GM18861 (cell line): ENCODE results near the gene KDR.

Experiments
- ATAC-seq: cut with Tn5 transposase; IDR thresholded peaks from one replicate; pipeline ENCODE4 v1.9.1; 2021; ENCODE audit not compliant: unreplicated experiment

KDR gene

DNA sequence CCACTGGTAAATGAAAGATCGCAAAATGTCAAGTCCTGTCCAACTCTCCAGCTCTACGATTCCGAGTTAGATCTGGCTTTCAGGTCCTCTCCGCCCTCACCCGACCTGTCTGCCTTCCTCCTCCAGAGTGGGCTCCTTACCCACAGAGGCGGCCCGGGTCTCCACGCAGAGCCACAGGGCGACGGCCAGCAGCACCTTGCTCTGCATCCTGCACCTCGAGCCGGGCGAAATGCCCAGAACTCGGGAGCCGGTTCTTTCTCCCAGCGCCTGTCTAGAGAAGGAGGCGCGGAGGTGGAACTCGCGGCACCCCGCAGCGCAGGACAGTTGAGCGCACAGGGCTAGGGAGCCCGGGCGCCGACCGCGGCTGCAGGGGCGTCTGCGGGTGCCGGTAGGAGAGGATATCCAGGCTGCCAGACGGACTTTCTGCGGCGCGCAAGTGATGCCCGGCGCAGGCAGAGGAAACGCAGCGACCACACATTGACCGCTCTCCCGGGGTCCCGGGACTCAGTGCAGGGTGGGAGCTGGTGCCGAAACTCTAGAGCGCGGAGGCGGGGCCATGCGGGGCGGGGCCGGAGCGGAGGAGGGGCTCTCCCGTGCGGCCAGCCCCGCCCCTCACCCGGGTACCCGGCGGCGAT lies at the start of gene KDR:
TSS of gene KDR (minus strand) at position 509 of the 635 bp plus-strand sequence. CDS start at position 207, 302 bp downstream.
- no peak for ATAC-seq

DNA sequence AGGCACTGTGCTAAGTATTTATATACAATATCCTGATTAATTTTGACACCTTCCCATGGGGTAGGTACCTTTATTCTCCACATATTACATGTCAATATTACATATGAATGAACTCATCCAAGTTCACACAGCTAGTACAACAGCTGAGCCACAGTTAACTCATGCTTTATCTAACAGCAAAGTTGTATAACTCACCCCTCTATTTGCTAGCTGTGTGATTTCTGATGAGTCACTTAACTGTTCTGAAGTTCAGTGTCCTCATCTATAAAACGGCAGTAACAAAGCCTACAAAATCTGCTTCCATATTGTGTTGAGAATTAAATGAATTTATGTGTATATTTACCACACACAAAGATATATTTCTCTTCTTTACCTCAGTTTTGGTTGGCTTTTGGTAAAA lies 48.2 kb upstream of the KDR start:
- ATAC-seq: no peak

DNA sequence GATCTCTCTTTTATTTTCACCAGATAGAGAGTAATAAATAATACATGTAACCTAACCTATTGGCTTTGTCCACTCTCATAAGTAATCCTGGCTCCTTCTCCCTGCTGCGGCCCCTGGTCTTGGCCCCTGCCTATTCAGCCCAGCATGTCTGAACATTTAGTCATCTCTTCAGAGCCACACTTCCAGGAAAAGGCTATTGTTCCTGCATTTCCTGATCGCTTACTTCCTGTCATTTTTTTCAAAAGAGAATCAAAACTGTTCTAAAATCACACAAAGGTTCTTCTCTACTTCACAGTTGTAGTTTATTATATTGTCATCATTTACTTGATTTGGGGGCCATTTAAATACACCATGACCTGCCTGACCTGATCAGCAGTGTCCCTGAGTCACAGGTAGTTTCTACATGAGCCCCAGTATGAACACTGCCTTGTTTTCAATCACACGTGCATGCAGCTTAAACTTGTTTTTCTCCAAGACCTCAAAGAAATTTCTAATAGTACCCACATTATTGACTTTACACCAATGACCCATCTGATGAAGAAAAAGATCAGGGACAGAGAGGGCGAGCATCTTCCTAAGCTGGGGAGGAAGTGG lies 47.4 kb upstream of the KDR start:
- ATAC-seq: no peak

DNA sequence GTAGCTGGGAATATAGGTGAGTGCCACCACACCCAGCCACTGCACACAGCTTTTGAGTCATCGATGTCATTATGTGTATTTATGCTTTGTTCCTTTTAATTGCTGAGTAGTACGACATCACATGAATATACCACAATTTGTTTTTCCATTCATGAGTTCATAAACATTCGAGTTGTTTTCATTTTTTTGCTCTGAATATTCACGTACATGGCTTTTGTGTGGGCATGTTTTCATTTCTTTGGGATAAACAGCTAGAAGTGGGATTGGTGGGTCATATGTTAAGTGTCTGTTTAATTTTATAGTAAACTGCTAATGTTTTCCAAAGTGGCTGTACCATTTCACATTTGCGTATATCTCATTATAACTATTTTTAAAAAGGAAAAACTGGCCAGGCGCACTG lies 45.1 kb upstream of the KDR start:
- ATAC-seq: no peak

DNA sequence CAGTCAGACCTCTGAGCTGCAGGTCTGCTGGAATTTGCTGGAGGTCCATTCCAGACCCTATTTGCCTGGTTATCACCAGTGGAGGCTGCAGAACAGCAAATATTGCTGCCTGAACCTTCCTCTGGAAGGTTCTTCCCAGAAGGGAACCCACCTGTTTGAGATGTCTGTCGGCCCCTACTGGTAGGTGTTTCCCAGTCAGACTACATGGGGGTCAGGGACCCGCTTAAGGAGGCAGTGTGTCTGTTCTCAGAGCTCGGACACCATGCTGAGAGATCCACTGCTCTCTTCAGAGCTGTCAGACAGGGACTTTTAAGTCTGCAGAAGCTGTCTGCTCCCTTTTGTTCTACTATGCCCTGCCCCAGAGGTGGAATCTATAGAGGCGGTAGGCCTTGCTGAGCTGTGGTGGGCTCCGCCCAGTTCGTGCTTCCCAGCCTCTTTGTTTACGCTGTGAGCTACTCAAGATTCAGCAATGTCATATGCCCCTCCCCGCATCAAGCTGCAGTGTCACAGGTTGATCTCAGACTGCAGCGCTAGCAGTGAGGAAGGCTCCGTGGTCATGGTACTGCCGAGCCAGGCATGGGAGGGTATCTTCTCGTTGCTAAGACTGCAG lies 44.1 kb upstream of the KDR start:
- ATAC-seq: no peak

DNA sequence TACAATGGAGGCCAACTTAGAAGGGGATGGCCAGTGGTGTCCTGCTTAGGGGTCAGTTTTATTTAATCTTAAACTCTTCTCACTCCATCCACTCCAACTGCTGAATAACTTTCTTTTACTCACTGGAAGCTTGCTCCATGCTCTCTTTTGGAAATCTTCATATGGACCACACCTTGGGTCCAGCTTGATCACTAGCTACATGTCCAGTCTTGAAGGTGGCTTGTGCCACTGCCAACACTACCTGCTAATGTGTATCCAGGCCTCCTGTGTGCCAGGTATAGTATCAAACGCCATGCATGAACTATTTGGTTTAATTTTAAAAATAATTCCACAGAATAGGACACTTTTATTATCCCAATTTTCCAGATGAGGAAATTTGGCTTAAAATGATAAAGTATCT lies 37.0 kb upstream of the KDR start:
- no peak for ATAC-seq

DNA sequence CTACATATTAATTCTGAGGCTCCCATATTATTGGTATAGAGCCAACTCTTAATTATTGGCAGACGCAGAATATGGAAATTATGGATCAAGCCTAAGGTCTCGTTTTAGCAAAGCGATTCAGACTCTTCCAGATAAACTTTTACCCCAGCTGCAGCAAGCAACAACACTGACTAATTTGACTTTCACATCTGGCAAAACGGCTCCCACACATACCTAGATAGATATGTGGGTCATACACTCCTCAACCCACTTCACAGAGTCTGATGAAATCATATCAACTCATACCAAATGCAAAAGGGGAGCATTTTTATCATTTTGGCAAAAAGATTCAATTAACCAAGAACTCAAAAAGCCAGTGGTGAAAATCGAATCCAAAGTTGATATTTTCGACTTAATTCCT lies 36.3 kb upstream of the KDR start:
- no peak for ATAC-seq

DNA sequence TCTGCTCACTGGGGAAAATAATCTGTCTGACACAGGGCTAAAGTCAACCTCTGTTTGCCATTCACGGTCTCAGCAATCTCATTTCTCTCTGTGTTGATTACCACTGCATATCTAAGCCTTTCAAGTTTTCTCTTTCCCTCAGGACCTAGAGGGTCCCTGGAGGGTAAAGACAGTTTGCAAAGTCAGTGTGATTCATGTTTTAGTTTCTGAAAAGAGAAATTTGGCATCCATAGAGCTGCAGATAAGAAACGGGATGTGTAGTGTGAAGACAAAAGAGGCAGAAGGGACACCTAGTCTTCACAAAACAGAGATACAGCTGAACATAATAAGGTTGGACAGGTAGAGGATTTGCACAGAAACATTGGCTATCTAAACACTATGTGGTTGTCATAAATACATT lies 34.5 kb upstream of the KDR start:
- no peak for ATAC-seq

DNA sequence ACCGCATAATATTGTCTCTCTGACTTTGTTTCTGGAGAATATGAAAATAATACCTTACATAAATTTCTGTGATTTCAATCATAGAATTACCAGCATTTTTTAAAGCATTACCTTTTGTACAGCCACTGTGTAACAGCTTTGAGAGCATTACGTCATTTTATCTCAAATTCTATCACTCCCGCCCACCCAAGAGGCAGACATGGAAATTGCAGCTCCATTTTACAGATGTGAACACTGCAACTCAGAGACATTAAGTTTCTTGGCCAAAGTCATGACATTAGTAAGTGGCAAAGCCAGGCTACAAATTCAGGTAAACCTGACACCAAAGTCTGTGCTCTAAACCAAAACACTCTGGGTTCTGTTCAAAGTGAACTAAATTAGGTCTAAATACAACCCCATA lies 33.6 kb upstream of the KDR start:
- no peak for ATAC-seq

DNA sequence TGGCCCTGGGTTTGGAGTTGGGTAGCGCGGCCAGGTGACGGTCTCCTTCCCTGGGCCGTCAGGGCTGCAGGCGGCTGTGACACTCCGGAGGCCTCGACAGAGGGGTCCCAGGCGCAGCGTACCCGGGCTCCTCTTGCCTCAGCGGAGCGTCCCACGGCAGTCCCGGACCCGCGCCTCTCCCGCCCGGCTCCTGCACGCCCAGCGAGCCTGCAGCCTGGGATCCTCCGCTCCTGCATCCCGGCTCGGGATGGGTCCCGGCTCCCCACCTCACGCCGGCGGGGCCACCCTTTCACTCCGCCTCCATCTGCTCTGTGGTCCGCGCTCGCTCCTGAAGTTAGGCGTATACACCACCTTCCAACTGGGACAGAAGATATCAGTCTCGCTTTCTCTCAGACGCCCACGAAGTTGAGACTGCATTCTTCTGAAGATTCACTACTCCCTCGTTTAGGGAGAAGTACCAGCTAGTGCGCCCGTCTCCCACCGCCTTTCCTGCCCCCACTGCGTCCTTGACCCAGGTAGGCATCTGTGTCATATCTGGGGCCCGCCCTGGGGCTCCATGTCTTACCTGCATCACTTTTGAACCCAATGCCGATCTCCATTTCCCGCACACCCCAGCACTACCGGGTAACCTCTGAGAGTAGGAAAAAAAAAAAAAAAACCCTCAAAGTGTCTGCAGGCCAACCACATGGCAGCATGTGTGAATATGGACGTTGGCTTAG lies 32.3 kb upstream of the KDR start:
- ATAC-seq: no peak

DNA sequence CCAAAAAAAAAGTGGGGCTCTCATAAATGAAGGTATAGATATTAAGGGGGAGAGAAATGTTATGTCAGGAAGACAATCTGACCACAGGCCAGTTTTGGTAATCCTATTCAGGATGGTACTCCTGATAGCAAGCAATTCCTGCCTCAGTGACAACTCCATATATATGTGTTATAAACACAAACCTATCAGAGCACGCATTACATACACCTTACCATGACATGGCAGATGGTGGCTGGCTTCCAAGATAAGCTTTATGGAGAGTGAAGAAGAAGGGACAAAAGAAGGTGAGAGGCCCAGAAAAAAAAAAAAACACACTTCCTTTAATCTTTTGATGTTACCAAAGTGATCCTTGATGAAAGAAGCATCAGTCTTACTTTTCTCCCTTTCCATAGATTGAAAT lies 29.5 kb upstream of the KDR start:
- ATAC-seq: no peak

DNA sequence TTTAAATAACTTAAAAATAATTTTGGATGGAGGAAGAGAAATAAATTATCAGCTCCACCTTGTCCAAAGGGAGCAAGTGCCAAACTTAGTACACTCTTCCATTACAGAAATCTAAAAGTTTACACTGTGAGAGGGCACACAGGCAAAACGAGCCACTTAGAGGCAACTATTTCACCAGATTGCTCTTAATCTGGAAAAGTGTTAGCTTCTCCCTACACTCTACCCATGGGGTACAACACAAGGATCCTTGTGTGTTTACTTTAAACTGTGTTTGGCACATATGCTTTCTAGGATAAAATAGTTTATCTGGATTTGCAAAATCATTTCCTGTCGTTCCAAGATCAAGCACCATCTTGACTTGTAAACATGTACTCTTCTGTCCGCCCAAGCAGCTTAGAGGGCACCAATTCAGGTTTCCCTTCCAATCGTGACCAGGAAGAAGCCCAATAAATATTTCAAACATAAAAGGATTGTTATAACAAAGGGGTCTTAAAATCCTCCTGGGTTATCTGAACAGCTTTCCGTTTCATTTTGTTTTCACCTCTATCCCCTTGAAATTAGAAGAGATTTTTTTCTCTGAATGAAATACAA lies 29.0 kb upstream of the KDR start:
- ATAC-seq: no peak

DNA sequence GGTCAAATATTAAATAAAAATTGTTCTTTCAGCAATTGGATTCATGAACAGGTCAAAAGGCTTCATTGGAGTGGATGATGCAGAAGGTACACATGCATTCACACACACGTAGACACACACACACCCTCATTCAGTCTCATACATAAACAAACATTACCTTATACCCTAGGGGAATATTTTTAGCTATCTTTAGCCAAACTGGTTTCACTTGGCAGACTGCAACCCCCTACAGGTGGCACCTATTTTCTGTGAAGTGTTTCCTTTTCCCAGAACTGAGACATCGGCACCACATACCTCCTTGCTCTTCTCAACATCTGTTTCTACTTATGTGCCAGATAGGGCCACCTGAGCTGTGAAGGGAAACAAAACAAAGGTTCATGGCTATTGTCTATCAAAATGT lies 18.5 kb upstream of the KDR start:
- no peak for ATAC-seq

DNA sequence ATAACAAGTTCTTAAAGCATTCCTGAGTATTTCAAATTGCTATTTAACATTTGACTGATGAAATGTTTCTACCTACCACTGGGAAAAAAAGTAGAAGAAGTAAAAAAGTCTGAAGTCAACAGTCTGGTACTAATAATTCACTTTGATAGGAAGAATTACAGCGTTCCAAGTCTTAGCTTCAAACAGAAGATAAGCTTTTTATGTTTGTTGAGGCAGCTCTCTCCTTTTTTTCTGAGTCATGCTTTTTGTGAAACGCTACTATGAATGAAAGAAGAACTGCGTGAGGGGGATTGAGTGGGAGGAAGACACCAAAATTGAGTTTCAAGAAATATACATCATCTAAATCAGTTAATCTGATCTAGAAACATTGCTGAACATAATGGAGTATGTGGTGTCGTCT lies 13.0 kb upstream of the KDR start:
- ATAC-seq: no peak

DNA sequence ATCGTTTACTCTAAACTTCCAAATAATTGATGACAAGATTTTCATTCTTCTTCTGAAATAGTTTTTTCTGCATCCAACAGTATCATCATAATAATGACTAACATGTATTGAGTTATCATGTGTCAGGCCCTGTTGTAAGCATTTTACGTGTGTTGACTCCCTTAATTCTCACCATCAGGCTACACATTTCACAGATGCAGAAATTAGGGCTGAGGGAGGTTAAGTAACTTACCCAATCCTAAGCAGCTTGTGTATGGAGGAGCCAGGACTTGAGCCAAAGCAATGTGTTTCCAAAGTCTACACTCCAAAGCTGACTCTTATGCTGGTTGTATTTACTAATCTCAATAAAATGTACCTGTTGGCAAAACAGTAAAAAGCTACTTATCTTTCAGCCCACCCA lies 11.2 kb upstream of the KDR start:
- no peak for ATAC-seq

DNA sequence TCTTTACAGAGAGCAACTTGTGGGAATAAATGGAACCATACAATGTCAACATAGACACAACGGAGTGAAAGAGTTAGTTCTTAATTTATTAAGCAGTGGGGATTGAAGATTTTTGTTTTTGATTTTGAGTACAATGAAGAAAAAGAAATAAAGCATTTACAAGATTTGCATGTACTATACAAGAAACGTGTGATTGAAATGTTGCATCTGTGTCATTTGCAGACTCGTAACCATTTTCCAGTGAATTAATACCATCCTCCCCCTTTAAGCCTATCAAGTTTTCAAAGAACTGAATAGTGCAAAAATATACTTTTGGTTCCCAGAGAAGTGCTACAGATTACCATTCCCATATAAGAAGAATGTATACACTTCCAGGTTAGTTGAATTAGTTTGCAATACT lies 8.6 kb upstream of the KDR start:
- no peak for ATAC-seq

DNA sequence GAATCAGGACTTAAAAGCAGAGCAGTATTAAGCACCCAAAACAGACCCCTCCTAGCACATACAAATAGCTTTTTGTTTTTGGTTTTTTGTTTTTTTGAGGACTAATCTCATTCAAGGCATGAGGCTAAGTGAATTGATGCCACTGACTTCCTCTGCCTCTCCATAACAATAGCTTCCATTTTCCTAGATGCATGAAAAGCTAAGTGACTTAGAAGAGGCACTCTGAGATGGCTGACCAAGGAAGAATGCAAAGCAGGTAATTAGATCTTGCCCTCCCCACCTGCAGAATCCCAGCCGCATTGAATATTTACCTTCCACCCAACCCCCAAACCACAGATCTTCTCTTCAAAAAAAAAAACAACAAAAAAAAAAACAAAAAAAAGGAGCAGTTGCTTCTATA lies 7.4 kb upstream of the KDR start:
- no peak for ATAC-seq

DNA sequence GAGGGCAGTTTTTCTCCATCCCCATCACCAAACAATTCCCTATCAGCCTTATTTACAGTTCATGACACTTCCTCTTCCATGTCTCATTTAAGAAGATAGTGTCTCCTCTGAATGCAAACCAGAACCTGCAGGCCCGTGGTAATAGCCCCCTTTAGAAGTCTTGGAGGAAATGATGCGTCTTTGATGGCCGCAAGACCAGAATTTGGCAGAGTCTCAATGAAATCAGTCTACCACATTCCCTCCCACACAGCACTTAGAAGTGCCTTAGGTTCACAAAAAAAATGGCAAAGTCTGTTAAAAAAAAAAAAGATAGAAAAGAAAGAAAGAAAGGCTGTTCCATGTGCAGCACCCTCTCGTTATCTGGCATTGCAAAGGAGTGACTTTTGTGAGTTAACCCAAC lies 2.1 kb upstream of the KDR start:
- ATAC-seq: no peak

DNA sequence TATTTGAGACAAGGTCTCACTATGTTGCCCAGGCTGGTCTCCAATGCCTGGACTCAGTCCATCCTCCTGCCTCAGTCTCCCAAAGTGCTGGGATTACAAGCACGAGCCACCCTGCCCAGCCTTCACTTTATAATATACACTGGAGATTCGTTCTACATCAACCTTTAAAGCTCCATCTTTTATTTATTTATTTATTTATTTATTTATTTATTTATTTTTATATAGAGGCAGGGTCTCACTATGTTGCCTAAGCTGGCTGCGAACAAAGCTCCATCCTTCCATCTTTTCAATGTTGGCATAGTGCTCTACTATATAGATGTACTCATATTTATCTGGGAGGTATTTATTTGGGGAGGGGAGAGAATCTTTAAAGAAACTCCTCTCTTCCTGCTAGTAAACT lies 1.7 kb upstream of the KDR start:
- no peak for ATAC-seq

DNA sequence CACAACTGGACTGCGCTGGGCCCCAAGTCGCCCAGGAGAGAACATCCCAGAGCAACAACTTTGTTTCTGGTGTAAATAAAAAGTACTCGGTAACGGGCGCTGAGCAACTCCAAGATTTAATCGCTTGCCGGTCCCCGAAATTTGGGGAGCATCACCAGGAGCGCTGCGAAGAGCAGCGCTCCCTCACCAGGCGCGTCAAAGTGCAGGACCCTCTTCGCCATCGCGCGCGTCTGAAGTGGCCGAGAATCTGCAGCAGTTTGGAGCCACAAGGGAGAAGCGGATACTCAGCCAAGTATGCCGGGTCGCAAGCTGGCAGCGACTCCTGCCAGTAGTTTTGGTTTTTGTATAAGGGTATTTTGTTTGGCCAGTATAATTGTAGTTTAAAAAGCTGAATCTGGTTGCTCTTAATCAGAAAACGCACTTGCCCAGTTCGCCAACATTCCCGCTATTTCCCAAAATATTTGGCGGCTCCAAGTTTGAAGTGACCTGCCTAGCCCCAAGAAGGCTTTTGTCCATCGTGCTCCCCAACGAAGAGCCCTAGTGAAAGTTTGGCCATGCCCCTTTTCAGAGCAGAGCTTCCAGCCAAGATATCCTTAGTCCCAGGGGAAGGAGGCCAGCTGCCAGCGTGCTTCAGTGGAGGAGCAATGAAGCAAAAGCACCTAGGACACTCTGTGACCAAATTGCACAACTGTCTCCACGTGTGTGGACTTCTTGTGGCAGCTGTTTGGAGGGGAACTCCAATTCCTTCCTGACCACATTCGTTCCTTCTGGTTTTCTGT lies 557 bp upstream of the KDR start:
- no peak for ATAC-seq
